ENCODE measurements around the gene ACD. TPM values are rescaled to one million over a fixed set of nuclear protein-coding genes. Genes with fewer than 3 reads are reported as not detected.
A peak's percentile ranks its signal among the peaks of the same experiment; 100 is the strongest.

ACD gene
- total RNA-seq (2022), result 38.6 and 46.1 TPM in 2 replicates
- Bru-seq, nascent RNA, result percentile 57 among the genes with signal in this experiment
- BruChase-seq, experiment 1, labeled RNA remaining after a 2-hour chase, result percentile 66 among the genes with signal in this experiment
- percentile 77 among the genes with signal in this experiment for BruChase-seq, experiment 2, labeled RNA remaining after a 6-hour chase
- long read RNA-seq, transcript ACD-214 (12 exons, 2,065 nt), result major isoform, 56 of 118 reads
- long read RNA-seq, partial matches to known transcripts, result 20 of 118 reads
- long read RNA-seq, other reads (novel, unspliced or antisense), result 38 of 118 reads

DNA sequence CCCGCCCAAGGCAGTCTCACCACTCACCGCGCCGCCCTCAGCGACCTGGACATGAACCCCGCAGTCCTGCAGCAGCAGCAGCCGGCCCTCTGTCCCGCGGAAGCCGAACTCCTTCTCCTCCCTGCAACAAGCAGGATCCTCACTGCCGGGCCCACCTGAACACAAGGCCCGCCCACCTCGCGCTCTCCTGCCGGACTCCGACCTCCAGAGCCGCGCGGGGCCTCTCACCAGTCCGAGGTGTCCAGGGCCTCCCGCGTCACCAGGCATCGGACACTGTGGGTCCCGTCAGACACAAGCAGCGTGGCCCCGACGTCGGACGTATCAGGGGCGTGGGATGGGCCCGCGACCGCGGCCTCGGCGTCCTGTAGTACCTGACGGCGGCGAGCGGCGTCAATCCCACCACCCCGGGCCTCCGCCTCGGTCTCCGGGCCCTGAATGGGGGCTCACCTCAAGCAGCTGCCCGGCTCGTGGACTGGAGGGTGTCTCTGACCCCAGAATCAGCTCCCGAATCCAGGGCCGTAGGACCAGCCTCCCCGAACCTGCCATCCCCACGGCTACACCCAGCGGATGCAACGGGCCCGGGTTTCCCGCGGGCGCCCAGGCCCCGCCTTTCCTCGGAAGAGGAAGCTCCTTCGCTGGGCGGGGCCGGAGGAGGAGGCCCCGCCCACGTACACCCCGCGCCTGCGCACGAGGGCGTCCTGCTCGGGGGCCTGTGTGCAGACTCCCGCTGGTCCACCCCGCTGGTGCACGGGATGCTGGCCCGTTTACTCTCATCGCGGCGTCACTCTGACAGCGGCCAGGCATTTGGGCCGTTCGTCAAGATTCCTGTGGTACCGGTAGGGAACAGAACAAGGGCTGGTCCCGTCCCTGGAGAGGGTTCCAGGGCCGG lies at the start of gene ACD:
Gene ACD, minus strand, starts transcription at position 586 of the 889 bp plus-strand sequence. Its CDS starts 40 bp downstream, at position 546.
- no peaks in the 10 kb centered on the region for H3K27me3 ChIP-seq (replicated peaks; ENCODE audit: control insufficient read depth, insufficient read depth, low read length)
- TF ChIP-seq, protein P1, sequence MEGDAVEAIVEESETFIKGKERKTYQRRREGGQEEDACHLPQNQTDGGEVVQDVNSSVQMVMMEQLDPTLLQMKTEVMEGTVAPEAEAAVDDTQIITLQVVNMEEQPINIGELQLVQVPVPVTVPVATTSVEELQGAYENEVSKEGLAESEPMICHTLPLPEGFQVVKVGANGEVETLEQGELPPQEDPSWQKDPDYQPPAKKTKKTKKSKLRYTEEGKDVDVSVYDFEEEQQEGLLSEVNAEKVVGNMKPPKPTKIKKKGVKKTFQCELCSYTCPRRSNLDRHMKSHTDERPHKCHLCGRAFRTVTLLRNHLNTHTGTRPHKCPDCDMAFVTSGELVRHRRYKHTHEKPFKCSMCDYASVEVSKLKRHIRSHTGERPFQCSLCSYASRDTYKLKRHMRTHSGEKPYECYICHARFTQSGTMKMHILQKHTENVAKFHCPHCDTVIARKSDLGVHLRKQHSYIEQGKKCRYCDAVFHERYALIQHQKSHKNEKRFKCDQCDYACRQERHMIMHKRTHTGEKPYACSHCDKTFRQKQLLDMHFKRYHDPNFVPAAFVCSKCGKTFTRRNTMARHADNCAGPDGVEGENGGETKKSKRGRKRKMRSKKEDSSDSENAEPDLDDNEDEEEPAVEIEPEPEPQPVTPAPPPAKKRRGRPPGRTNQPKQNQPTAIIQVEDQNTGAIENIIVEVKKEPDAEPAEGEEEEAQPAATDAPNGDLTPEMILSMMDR (IDR thresholded peaks at IDR 0.05; ENCODE audit: insufficient read depth in 1 of 2, low read depth in 1 of 2, low read length in 1 of 2, severe bottlenecking in 1 of 2, unreplicated experiment in 1 of 2), result no peak
- Mint-ChIP-seq H3K4me3 (ENCODE audit: unreplicated experiment) (peak within 1 kb of the TSS; percentile 96), H3K9me3 (ENCODE audit: unreplicated experiment) (no peaks in the 10 kb centered on the region), H3K27ac (ENCODE audit: unreplicated experiment) (peak within 1 kb of the TSS; percentile 96), H3K27me3 (ENCODE audit: insufficient read depth, unreplicated experiment) (no peaks in the 10 kb centered on the region), H3K36me3 (ENCODE audit: insufficient read depth, unreplicated experiment) (peaks cover 42% of the 10 kb centered on the region), H3K4me1 (ENCODE audit: low read depth, unreplicated experiment) (no peaks in the 10 kb centered on the region)
- intact Hi-C loops (cut with micrococcal nuclease; ENCODE audit: unreplicated experiment), result loop anchor here (1.0 kb wide), 1 partner anchor 98 kb away; the partner anchor contains the start of gene CTCF
- peak within 1 kb of the TSS; percentile 52 for H3K4me3 ChIP-seq (ENCODE audit: low read depth, low read length)
- no peaks in the 10 kb centered on the region for H3K9me3 ChIP-seq
- H3K4me1 ChIP-seq, result peaks cover 12% of the 10 kb centered on the region
- no peaks in the 10 kb centered on the region for H3K36me3 ChIP-seq (ENCODE audit: control insufficient read depth, insufficient read depth, low read length)
- BruUV-seq (replicated peaks), result TSS peak; percentile 65
- peak; percentile 92 to 96 for DNase-seq
- POLR2A ChIA-PET, result interaction anchor here (0.5 to 2.0 kb wide), 14 partner anchors 9 to 433 kb away, joined by 3 to 19 read pairs (median 4); partner anchors contain the start of genes ATP6V0D1, CTCF, GFOD2 and RANBP10
- CTCF ChIA-PET, result interaction anchor here (0.6 to 3.5 kb wide), 18 partner anchors 11 to 642 kb away, joined by 3 to 38 read pairs (median 5); partner anchors contain the start of genes ATP6V0D1, CARMIL2, GFOD2 and PSKH1

DNA sequence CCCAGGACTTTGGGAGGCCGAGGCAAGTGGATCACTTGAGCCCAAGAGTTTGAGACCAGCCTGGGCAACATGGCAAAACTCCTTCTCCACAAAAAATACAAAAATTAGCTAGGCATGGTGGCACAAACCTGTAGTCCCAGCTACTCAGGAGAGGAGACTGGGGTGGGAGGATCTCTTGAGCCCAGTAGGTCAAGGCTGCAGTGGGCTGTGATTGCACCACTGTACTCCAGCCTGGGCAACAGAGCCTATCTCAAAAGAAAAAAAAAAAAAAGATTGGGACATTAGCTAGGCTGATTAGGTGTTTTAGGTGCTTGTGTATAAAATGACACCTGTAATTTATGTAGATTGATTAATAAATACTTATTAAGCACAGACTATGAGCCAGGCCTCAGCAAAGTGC lies 49.0 kb upstream of the ACD start:
- no peaks in the 10 kb centered on the region for H3K36me3 ChIP-seq (ENCODE audit: control insufficient read depth, insufficient read depth, low read length)
- H3K4me3 Mint-ChIP-seq (ENCODE audit: unreplicated experiment), result no peak overlapping the region
- intact Hi-C loops (cut with micrococcal nuclease; ENCODE audit: unreplicated experiment), result no loop called here
- no peaks in the 10 kb centered on the region for H3K9me3 Mint-ChIP-seq (ENCODE audit: unreplicated experiment)
- H3K4me3 ChIP-seq (ENCODE audit: low read depth, low read length), result no peak overlapping the region
- H3K27ac Mint-ChIP-seq (ENCODE audit: unreplicated experiment), result no peak overlapping the region
- H3K4me1 ChIP-seq, result no peaks in the 10 kb centered on the region
- no peaks in the 10 kb centered on the region for H3K9me3 ChIP-seq
- no peaks in the 10 kb centered on the region for H3K4me1 Mint-ChIP-seq (ENCODE audit: low read depth, unreplicated experiment)
- H3K27me3 Mint-ChIP-seq (ENCODE audit: insufficient read depth, unreplicated experiment), result no peaks in the 10 kb centered on the region
- no peaks in the 10 kb centered on the region for H3K27me3 ChIP-seq (replicated peaks; ENCODE audit: control insufficient read depth, insufficient read depth, low read length)
- no TSS peak for BruUV-seq (replicated peaks)
- POLR2A ChIA-PET, result no interaction called here
- no peak for DNase-seq
- TF ChIP-seq, protein P1 (IDR thresholded peaks at IDR 0.05; ENCODE audit: insufficient read depth in 1 of 2, low read depth in 1 of 2, low read length in 1 of 2, severe bottlenecking in 1 of 2, unreplicated experiment in 1 of 2), result no peak
- CTCF ChIA-PET, result no interaction called here
- peaks cover 4% of the 10 kb centered on the region for H3K36me3 Mint-ChIP-seq (ENCODE audit: insufficient read depth, unreplicated experiment)

DNA sequence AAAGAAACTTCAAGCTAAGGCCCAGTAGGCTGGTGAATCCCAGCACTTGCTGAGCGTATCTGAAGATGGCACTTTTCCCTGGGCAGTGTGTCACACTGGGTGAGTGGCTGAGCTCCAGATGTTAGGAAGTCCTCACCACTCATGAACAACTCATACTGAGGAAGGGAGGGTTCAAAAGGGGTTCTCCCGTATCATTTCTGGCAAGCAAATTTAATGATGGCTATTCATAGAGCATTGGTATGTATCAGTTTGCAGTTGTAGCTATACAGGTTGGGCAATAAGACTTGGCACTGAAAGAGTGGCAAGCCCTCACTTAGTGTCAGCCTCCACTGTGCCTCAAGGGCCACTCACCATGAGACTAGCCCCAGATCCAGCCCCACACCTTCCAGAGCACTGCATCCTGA lies 48.3 kb upstream of the ACD start:
- H3K27me3 Mint-ChIP-seq (ENCODE audit: insufficient read depth, unreplicated experiment), result no peaks in the 10 kb centered on the region
- DNase-seq, result no peak
- TF ChIP-seq, protein P1 (IDR thresholded peaks at IDR 0.05; ENCODE audit: insufficient read depth in 1 of 2, low read depth in 1 of 2, low read length in 1 of 2, severe bottlenecking in 1 of 2, unreplicated experiment in 1 of 2), result no peak
- no peaks in the 10 kb centered on the region for H3K4me1 ChIP-seq
- no peaks in the 10 kb centered on the region for H3K9me3 ChIP-seq
- no peak overlapping the region for H3K4me3 ChIP-seq (ENCODE audit: low read depth, low read length)
- ChIA-PET CTCF (no interaction called here), POLR2A (no interaction called here)
- no peak overlapping the region for H3K27ac Mint-ChIP-seq (ENCODE audit: unreplicated experiment)
- intact Hi-C loops (cut with micrococcal nuclease; ENCODE audit: unreplicated experiment), result no loop called here
- H3K27me3 ChIP-seq (replicated peaks; ENCODE audit: control insufficient read depth, insufficient read depth, low read length), result no peaks in the 10 kb centered on the region
- H3K36me3 Mint-ChIP-seq (ENCODE audit: insufficient read depth, unreplicated experiment), result peaks cover 4% of the 10 kb centered on the region
- H3K4me3 Mint-ChIP-seq (ENCODE audit: unreplicated experiment), result no peak overlapping the region
- no TSS peak for BruUV-seq (replicated peaks)
- no peaks in the 10 kb centered on the region for H3K4me1 Mint-ChIP-seq (ENCODE audit: low read depth, unreplicated experiment)
- H3K9me3 Mint-ChIP-seq (ENCODE audit: unreplicated experiment), result no peaks in the 10 kb centered on the region
- no peaks in the 10 kb centered on the region for H3K36me3 ChIP-seq (ENCODE audit: control insufficient read depth, insufficient read depth, low read length)
